Caki2 (cell line): ENCODE results near the gene UBR3. TPM values are rescaled to one million over a fixed set of nuclear protein-coding genes. Genes with fewer than 3 reads are reported as not detected.

ENCODE experiments used
- DNase-seq: peaks from one replicate; pipeline ENCODE4 v3.0.0-alpha.2; 2015; ENCODE audit warnings: low read depth
- in situ Hi-C: cut with HindIII; loops from 2 replicates; pipeline ENCODE4 v1.10.0; 2016; ENCODE audit warnings: low sequenced_read_pairs, low pct_unique_long_range_greater_than_20kb, mixed read lengths
- total RNA-seq: library from RNA; depleted of rRNA; stranded (reverse); fragments of >200 nt; shearing (Covaris generic); gene quantifications from 2 replicates; pipeline ENCODE4 v1.2.3, GENCODE V29; 2014; ENCODE audit warnings: low replicate concordance

UBR3 gene
- total RNA-seq, 1 experiment from 2014 or later: 22.9 TPM

DNA sequence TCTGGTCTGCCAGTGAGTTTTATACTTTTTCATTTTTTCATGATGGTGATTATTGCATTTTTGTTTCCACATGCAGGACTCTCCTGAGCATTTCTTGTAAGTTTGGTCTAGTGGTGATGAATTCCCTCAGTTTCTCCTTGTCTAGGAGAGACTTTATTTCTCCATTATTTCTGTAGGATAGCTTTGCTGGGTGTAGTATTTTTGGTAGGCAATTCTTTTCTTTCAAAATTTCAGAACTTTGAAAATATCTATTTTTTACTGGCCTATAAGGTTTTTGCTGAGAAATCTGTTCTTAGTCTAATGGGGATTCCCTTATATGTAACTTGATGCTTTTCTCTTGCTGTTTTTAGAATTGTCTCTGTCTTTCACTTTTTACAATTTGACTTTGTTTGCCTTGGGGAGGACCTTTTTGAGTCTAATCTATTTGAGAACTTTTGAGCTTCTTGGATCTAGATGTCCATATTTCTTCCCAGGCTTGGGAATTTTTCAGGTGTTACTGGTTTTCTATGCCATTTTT lies 149.1 kb downstream of the UBR3 start:
- in situ Hi-C loops: no loop called here

GRCh38 chr2:169977530-169977929 lies 150.3 kb downstream of the UBR3 start:
- DNase-seq: no peak
- in situ Hi-C loops: no loop called here

More for the DNA sequence above, 149.1 kb downstream of the UBR3 start:
- no peak for DNase-seq

DNA sequence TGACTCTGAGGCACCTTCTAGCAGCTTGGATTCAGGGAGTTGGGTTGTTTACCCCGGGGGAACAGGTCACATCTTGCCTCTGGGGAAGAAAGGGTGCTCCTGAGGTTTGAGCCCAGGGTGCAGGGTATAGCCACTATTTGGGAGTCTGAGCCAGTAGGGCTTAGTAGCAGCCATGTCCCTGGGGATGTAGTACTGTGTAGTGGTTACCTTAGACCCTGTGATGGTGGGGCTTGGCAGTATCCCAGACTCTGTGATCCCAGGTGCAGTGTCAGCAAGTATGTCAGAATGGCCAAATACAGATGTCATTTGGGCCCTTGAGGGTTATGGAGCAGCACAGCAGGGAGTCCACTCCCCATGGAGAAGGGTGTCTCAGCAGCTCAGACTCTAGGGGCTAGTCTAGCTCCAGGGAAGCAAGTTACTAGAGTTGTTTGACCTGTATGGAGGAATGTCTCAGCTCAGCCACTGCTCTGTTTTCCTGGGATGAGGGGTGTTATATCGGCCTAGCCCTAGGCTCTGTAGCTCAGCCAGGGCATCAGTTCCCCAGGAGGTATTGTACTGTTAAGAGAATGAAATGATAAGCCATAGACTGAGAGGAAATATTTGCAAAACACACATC lies 151.3 kb downstream of the UBR3 start:
- in situ Hi-C loops: no loop called here
- DNase-seq: no peak

GRCh38 chr2:169979025-169979424 lies 151.8 kb downstream of the UBR3 start:
- in situ Hi-C loops: no loop called here
- DNase-seq: no peak

- DNase-seq: no peak
- in situ Hi-C loops: no loop called here
These were observed 152.7 kb downstream of the UBR3 start for GRCh38 chr2:169980001-169980400.

DNA sequence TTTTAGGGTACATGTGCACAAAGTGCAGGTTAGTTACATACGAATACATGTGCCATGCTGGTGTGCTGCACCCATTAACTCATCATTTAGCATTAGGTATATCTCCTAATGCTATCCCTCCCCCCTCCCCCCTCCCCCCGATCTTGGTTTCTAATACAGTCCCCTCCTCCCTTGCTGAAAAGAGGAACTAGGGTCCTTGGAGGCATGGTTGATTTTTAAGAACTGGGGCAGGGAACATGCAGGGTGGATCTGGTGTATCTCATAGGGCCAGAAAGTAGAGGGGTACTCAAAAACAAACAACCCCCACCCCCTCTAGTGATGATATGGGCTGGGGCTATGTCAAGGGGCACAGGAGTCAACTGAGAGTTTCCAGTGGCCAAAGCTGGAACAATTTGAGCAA lies 153.4 kb downstream of the UBR3 start:
- no peak for DNase-seq
- in situ Hi-C loops: no loop called here

- in situ Hi-C loops: no loop called here
- no peak for DNase-seq
These were observed 155.7 kb downstream of the UBR3 start for GRCh38 chr2:169982929-169983328.

GRCh38 chr2:169983506-169983905 lies 156.3 kb downstream of the UBR3 start:
- no peak for DNase-seq
- in situ Hi-C loops: no loop called here

GRCh38 chr2:169984145-169984544 lies 156.9 kb downstream of the UBR3 start:
- in situ Hi-C loops: no loop called here
- no peak for DNase-seq

- DNase-seq: no peak
- in situ Hi-C loops: no loop called here
These were observed 167.5 kb downstream of the UBR3 start for GRCh38 chr2:169994752-169995151.

GRCh38 chr2:169997140-169997887 lies 170.1 kb downstream of the UBR3 start:
- in situ Hi-C loops: no loop called here
- no peak for DNase-seq

- DNase-seq: no peak
- in situ Hi-C loops: no loop called here
These were observed 171.8 kb downstream of the UBR3 start for GRCh38 chr2:169999054-169999453.

- in situ Hi-C loops: no loop called here
- DNase-seq: no peak
These were observed 174.8 kb downstream of the UBR3 start for GRCh38 chr2:170002096-170002495.

DNA sequence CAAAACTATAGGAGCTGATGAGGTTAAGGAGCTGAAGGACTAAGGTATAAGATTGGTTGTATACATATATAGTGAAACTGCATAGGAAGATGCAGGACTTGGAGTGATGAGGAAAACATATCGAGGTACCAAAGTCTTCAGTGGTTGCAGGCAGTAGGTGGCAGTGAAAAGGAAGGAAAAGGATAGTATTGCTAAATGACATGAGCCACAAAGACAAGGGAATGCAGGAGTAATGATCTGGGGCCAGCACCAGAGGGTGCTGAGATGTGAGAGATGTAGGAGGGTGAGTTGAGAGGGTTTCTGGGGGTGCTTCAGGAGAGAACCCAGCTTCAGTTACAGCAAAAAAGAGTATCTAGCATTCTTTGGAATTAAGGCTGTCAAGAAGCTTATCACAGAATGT lies 178.4 kb downstream of the UBR3 start:
- DNase-seq: no peak

DNA sequence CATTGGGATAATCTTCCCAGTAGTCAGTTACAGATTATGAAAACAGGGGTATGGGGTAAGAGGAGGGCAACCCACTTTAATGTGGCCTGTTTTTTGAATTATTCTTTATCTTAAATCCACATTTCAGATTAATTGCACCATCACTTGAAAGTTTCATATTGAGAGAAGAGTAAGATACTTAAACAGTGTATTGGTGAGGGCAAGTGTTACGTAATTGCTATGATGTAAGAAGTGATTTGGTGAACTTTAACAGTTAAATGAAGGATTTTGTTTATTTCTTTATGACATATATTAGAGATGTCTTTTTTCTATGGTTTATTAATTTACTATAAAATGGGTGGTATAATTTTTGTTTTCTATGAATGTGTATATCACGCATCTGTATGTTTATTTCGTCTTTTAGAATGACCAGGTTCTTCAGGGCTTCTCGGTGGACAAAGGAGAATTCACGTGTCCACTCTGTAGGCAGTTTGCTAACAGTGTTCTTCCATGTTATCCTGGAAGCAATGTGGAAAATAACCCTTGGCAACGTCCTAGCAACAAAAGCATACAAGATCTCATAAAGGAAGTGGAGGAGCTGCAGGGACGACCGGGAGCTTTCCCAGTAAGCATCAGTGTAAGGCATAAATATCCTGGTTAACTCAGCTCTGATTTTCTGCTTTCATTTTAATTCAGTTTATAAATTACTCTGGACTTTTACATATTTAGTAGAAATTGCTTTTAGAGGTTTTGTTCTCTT lies 179.5 kb downstream of the UBR3 start:
- in situ Hi-C loops: no loop called here
- no peak for DNase-seq

More for the DNA sequence above, 178.4 kb downstream of the UBR3 start:
- in situ Hi-C loops: no loop called here

DNA sequence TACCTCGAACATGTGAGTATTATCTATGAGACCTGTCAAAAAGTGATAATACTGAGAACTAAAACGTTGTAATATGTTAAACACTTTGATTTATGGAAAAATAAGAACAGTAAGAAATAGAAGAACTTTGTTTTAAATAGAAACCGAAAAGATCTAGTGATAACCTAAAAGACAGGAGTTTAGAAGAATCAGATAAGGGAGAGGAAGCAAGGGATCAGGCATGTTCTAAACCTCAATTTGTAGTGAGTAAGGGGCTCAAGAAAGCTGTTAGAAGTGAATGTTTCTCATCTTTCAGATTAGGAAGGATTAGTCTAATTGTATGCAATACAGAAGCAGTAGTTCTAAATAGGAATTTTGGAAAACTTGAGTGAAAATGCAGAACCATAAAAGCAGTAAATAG lies 182.0 kb downstream of the UBR3 start:
- in situ Hi-C loops: no loop called here
- no peak for DNase-seq

- in situ Hi-C loops: no loop called here
- DNase-seq: no peak
These were observed 185.5 kb downstream of the UBR3 start for GRCh38 chr2:170012773-170013172.

DNA sequence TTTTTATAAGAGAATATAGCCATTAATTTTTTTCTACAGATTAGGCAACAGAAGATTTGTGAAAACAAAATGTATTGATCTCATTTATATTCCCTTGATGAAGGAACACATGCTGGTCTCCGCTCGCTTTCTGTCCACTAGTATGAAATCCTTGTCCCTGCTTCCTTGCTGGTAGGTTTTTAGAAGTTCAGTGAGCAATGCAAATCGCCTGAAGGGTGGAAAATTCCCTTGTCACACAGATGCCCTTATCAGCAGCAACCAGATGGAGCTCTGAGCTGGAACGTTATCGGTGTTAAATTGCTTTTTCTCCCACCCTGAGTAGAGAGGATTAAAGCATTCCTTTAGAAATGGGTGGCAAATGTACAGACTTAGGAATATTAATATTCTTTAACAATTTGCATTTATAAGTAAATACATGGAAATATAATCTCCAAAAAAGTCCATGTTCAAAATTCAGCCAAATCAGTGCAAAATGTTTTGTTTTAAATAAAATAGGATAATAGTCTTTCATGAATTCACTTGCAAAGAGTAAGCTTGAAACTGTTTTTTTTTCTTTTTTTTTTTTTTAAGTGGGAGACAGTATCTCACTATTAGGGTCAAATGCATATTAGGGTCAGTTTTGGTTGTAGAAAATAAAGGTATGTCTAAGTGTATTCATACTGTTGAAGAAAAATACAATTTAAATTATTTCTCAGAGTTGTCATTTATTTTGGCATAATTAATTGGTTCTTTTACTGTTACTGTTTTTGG lies 186.7 kb downstream of the UBR3 start:
- in situ Hi-C loops: no loop called here
- no peak for DNase-seq
